Left lung (tissue), 10 donors: ENCODE results near the gene KRTAP12-4. TPM values are rescaled to one million over a fixed set of nuclear protein-coding genes. Genes with fewer than 3 reads are reported as not detected.
"Not testable (repeated sequence)": the region's sequence is repeated elsewhere in the genome, so short reads cannot be mapped to it uniquely, and the experiment has no call there.

Source experiments
- ATAC-seq: fragments of 200-7000 bp; cut with Tn5 transposase; one replicate; pipeline ENCODE4 v1.9.1; 2020; ENCODE audit warnings: moderate library complexity
- DNase-seq, 4 donors: peaks; one replicate each; pipeline ENCODE4 v3.0.0-alpha.2; 2013 to 2020
- H3K27ac ChIP-seq, 2 donors: fragments of 200-600 bp; sonication (generic) in 1 of 2; one replicate each; pipeline versions ENCODE4 v1.5.0 to v1.8.0; 2020 to 2021
- H3K27me3 ChIP-seq, 2 donors: fragments of 200-600 bp; sonication (generic) in 1 of 2; one replicate each; pipeline versions ENCODE4 v1.5.0 to v1.8.0; 2020 to 2021
- H3K36me3 ChIP-seq, 2 donors: fragments of 200-600 bp; sonication (generic) in 1 of 2; one replicate each; pipeline versions ENCODE4 v1.5.0 to v1.8.0; 2020 to 2021
- H3K4me1 ChIP-seq, 2 donors: fragments of 200-600 bp; one replicate each; pipeline ENCODE4 v1.8.0; 2021
- H3K4me3 ChIP-seq, 2 donors: fragments of 200-600 bp; sonication (generic) in 1 of 2; one replicate each; pipeline versions ENCODE4 v1.5.0 to v1.8.0; 2020 to 2021; ENCODE audit warnings: mild to moderate bottlenecking in 1 of 2
- H3K9me3 ChIP-seq, 2 donors: fragments of 200-600 bp; sonication (generic) in 1 of 2; one replicate each; pipeline versions ENCODE4 v1.5.0 to v1.8.0; 2020 to 2021
- CTCF ChIP-seq, 2 donors: fragments of 200-600 bp; sonication (generic) in 1 of 2; IDR thresholded peaks; one replicate each; pipeline versions ENCODE4 v1.5.0 to v1.8.0; 2021; ENCODE audit warnings: antibody characterized with exemption in 2 of 2
- intact Hi-C, 2 donors: fragments of 100-400 bp; cut with DNase I; formaldehyde crosslinking; loops; one replicate each; pipeline versions ENCODE4 v1.11.2 to v1.14.2; 2022
- polyA plus RNA-seq, 6 donors: library from polyadenylated mRNA; unstranded; fragments of 120-200 nt; gene quantifications; one replicate each; pipeline ENCODE4 v1.2.1, GENCODE V29; 2013; ENCODE audit not compliant: insufficient read length in 6 of 6
- total RNA-seq, 2 donors: library from RNA; stranded (reverse); fragmentation: NEBNext Ultra II Directional; extraction: Animal tissue kit (Norgen Biotek cat#: 25700); gene quantifications; one replicate each; pipeline ENCODE4 v1.2.1, GENCODE V29; 2021
- donor health status: DM: no; HTN: yes; CAD: no.
- donor health status: DM: no; HTN: no; CAD: no.

The KRTAP12-4 gene
- total and polyA plus RNA-seq, 8 donors = not detected

- Histone ChIP-seq H3K4me1 (no peaks in the 10 kb centered on the region), H3K9me3 (peaks cover 0 to 15% of the 10 kb centered on the region in 2 donors), H3K27me3 (peaks cover 6 to 79% of the 10 kb centered on the region in 2 donors), H3K36me3 (no peaks in the 10 kb centered on the region), H3K4me3 (no peak overlapping the region), H3K27ac (no peak overlapping the region)
- ATAC-seq = no peak
- DNase-seq = peak in 1 of 4 donors; percentile 76
- intact Hi-C loops = no loop called here
- TF ChIP-seq CTCF (IDR thresholded peaks at IDR 0.05) = no peak
Measured at GRCh38 chr21:44697811-44698734, 43.6 kb upstream of the KRTAP12-4 start.

GRCh38 chr21:44697172-44697810 is 42.8 kb upstream of the KRTAP12-4 start, which contains the start of gene KRTAP10-12:
Gene KRTAP10-12, plus strand, starts transcription at chr21:44697172. Its CDS starts 30 bp downstream, at chr21:44697202.
- H3K27ac ChIP-seq, H3K4me1 ChIP-seq, H3K4me3 ChIP-seq, H3K36me3 ChIP-seq, ATAC-seq, intact Hi-C loops, DNase-seq: not testable (repeated sequence)
- H3K9me3 ChIP-seq = peaks cover 0 to 23% of the 10 kb centered on the region in 2 donors
- peaks cover 6 to 72% of the 10 kb centered on the region in 2 donors for H3K27me3 ChIP-seq

GRCh38 chr21:44696572-44696971 is 42.1 kb upstream of the KRTAP12-4 start:
- intact Hi-C loops = no loop called here
- ATAC-seq (no peak), DNase-seq (no peak)
- Histone ChIP-seq H3K9me3 (peaks cover 0 to 27% of the 10 kb centered on the region in 2 donors), H3K36me3 (no peaks in the 10 kb centered on the region), H3K27ac (no peak overlapping the region), H3K4me1 (no peaks in the 10 kb centered on the region), H3K4me3 (no peak overlapping the region), H3K27me3 (peaks cover 6 to 64% of the 10 kb centered on the region in 2 donors)
- TF ChIP-seq CTCF (IDR thresholded peaks at IDR 0.05) = no peak

- intact Hi-C loops = no loop called here
- no peak overlapping the region for H3K27ac ChIP-seq
- ATAC-seq (no peak), DNase-seq (no peak)
- H3K4me3 ChIP-seq = no peak overlapping the region
- no peak for TF ChIP-seq CTCF (IDR thresholded peaks at IDR 0.05)
- H3K4me1 ChIP-seq = no peaks in the 10 kb centered on the region
- no peaks in the 10 kb centered on the region for H3K36me3 ChIP-seq
- peaks cover 6 to 55% of the 10 kb centered on the region in 2 donors for H3K27me3 ChIP-seq
- peaks cover 0 to 27% of the 10 kb centered on the region in 2 donors for H3K9me3 ChIP-seq
Measured at GRCh38 chr21:44695641-44696040, 41.2 kb upstream of the KRTAP12-4 start.

GRCh38 chr21:44695184-44695583 is 40.7 kb upstream of the KRTAP12-4 start:
- Histone ChIP-seq H3K36me3 (no peaks in the 10 kb centered on the region), H3K9me3 (peaks cover 0 to 27% of the 10 kb centered on the region in 2 donors), H3K4me1 (no peaks in the 10 kb centered on the region), H3K4me3 (no peak overlapping the region), H3K27me3 (peaks cover 6 to 51% of the 10 kb centered on the region in 2 donors), H3K27ac (no peak overlapping the region)
- intact Hi-C loops = no loop called here
- DNase-seq (no peak), ATAC-seq (no peak)
- no peak for TF ChIP-seq CTCF (IDR thresholded peaks at IDR 0.05)
